Endothelial cell of umbilical vein (primary cell): Measurements from ENCODE around the gene SLC2A1. TPM values are rescaled to one million over a fixed set of nuclear protein-coding genes. Genes with fewer than 3 reads are reported as not detected.
A peak's percentile ranks its signal among the peaks of the same experiment; 100 is the strongest.

Experiments
- BruUV-seq: library from RNA; stranded (reverse); fragments of 400-500 nt; replicated peaks from 2 replicates; lab custom pipeline; 2021; lab: Mats Ljungman, UMichigan
- CTCF ChIA-PET: fragments of 300-600, 350-600 bp; sonication (Branson Sonifier 250); formaldehyde crosslinking; loops from one replicate; lab custom pipeline; 2021; ENCODE audit warnings: antibody characterized with exemption, inconsistent platforms; lab: Charles Lee
- POLR2A ChIA-PET: fragments of 300-600, 350-600 bp; sonication (Branson Sonifier 250); formaldehyde crosslinking; loops from one replicate; lab custom pipeline; 2021; ENCODE audit warnings: antibody characterized with exemption, inconsistent platforms; lab: Charles Lee
- DNase-seq: peaks from one replicate; pipeline ENCODE4 v3.0.0-alpha.2; 2011; ENCODE audit warnings: low read depth, low spot score
- FAIRE-seq: peaks from 2 replicates; lab custom pipeline; 2011; peaks lifted over from hg19 to GRCh38; lab: Jason Lieb, UNC
- H2AFZ ChIP-seq: 2 replicates; pipeline ENCODE4 v1.6.0; 2012; ENCODE audit warnings: low read depth, low read length, control low read depth, inconsistent platforms
- H3K27ac ChIP-seq: 2 replicates; pipeline ENCODE4 v1.5.1; 2011; ENCODE audit warnings: low read depth, mild to moderate bottlenecking, control low read depth, low read length, moderate library complexity; ENCODE audit not compliant: insufficient read depth
- H3K27me3 ChIP-seq, 2 experiments: 2 replicates each; pipeline versions ENCODE4 v1.6.0 to v1.6.1; 2011; ENCODE audit warnings: low read length in 2 of 2, mixed read lengths in 1 of 2; ENCODE audit not compliant: control insufficient read depth in 2 of 2, insufficient read depth in 2 of 2
- H3K36me3 ChIP-seq, 2 experiments: 2 replicates in 1 of 2; 3 replicates in 1 of 2; pipeline ENCODE4 v1.5.1; 2011; ENCODE audit warnings: low read length in 2 of 2, mild to moderate bottlenecking in 1 of 2, moderate library complexity in 1 of 2; ENCODE audit not compliant: control insufficient read depth in 2 of 2, insufficient read depth in 2 of 2; ENCODE audit errors: extremely low read depth in 1 of 2
- H3K4me1 ChIP-seq: 3 replicates; pipeline ENCODE4 v1.5.1; 2011; ENCODE audit warnings: mild to moderate bottlenecking, low read length; ENCODE audit not compliant: control insufficient read depth, insufficient read depth; ENCODE audit errors: extremely low read depth
- H3K4me2 ChIP-seq: 2 replicates; pipeline ENCODE4 v1.6.1; 2011; ENCODE audit warnings: low read length, control low read depth, mixed read lengths; ENCODE audit not compliant: insufficient read depth
- H3K4me3 ChIP-seq, 3 experiments: fragments of 200-600 bp in 1 of 3; sonication (generic), shearing (Covaris generic) in 1 of 3; replicated peaks in 1 of 3; 2 replicates each; pipeline ENCODE4 v1.5.1; 2011 to 2016; ENCODE audit warnings: control low read depth in 3 of 3, low read length in 3 of 3, mild to moderate bottlenecking in 2 of 3, inconsistent platforms in 1 of 3, low read depth in 1 of 3, moderate library complexity in 1 of 3; ENCODE audit not compliant: insufficient read depth in 1 of 3
- H3K79me2 ChIP-seq: 2 replicates; pipeline ENCODE4 v1.6.0; 2012; ENCODE audit warnings: low read length, inconsistent platforms; ENCODE audit not compliant: control insufficient read depth, insufficient read depth
- H3K9ac ChIP-seq: replicated peaks from 2 replicates; pipeline ENCODE3; 2011; ENCODE audit warnings: low read length, control low read depth; ENCODE audit not compliant: insufficient read depth; ENCODE audit errors: extremely low read depth
- H3K9me1 ChIP-seq: replicated peaks from 3 replicates; pipeline ENCODE4 v1.6.0; 2011; ENCODE audit warnings: mild to moderate bottlenecking, low read length; ENCODE audit not compliant: control insufficient read depth, insufficient read depth; ENCODE audit errors: extremely low read depth
- H3K9me3 ChIP-seq: replicated peaks from 2 replicates; pipeline ENCODE4 v1.5.1; 2012; ENCODE audit warnings: low read length, inconsistent platforms; ENCODE audit not compliant: control insufficient read depth, insufficient read depth
- H4K20me1 ChIP-seq: replicated peaks from 2 replicates; pipeline ENCODE3; 2011; ENCODE audit warnings: mild to moderate bottlenecking, low read length; ENCODE audit not compliant: control insufficient read depth, insufficient read depth; ENCODE audit errors: extremely low read depth
- GATA2 ChIP-seq: IDR thresholded peaks from 2 replicates; pipeline ENCODE4 v1.7.0; 2011; ENCODE audit warnings: low read depth, mild to moderate bottlenecking, moderate library complexity, mixed read lengths, low read length; ENCODE audit not compliant: insufficient read length, insufficient read depth
- MAX ChIP-seq: IDR thresholded peaks from 2 replicates; pipeline ENCODE4 v1.6.1; 2011; ENCODE audit not compliant: insufficient read depth, insufficient read length
- POLR2A ChIP-seq: IDR thresholded peaks from 2 replicates; pipeline ENCODE4 v1.6.1; 2012; ENCODE audit warnings: low read depth, mild to moderate bottlenecking, control low read depth, low read length
- POLR2AphosphoS5 ChIP-seq: IDR thresholded peaks from 2 replicates; pipeline ENCODE4 v1.6.1; 2012; ENCODE audit warnings: low read depth, mild to moderate bottlenecking, control low read depth, low read length, moderate library complexity; ENCODE audit not compliant: insufficient read depth
- dilution Hi-C: fragments of 300-500 bp; cut with MboI; formaldehyde crosslinking; loops from one replicate; pipeline ENCODE4 v1.15.0; 2019; ENCODE audit warnings: low sequenced_read_pairs; ENCODE audit not compliant: extremely low pct_ligation_motif_present
- intact Hi-C: fragments of 100-400 bp; cut with micrococcal nuclease; formaldehyde crosslinking; loops from one replicate; pipeline ENCODE4 v1.10.0; 2022
- polyA plus RNA-seq, 4 experiments: library from polyadenylated mRNA; depleted of rRNA in 3 of 4; stranded (reverse) in 3 of 4; unstranded in 1 of 4; fragments of >200 nt; gene quantifications; 2 replicates each; pipeline versions ENCODE4 v1.2.1 to v1.2.3, GENCODE V29; 2011 to 2012; ENCODE audit warnings: missing spikeins in 1 of 4
- total RNA-seq: library from RNA; stranded (reverse); gene quantifications from 2 replicates; pipeline ENCODE4 v1.2.3, GENCODE V29; 2021
- TF ChIP-seq, protein P1 (sequence below), 2 donors: IDR thresholded peaks; 1 replicate in 1 of 2; 2 replicates in 1 of 2; pipeline ENCODE4 v1.5.1; 2011; ENCODE audit warnings: low read length in 2 of 2, mild to moderate bottlenecking in 2 of 2, moderate library complexity in 2 of 2, control low read depth in 1 of 2, inconsistent platforms in 1 of 2, low read depth in 1 of 2; ENCODE audit not compliant: insufficient read depth in 1 of 2; ENCODE audit errors: extremely low read depth in 1 of 2

Gene SLC2A1
- total and polyA plus RNA-seq, 2 donors (not counting 3 experiments of a cell fraction or from before 2014, with no cell fraction given) = 42.2 to 46.5 TPM

DNA sequence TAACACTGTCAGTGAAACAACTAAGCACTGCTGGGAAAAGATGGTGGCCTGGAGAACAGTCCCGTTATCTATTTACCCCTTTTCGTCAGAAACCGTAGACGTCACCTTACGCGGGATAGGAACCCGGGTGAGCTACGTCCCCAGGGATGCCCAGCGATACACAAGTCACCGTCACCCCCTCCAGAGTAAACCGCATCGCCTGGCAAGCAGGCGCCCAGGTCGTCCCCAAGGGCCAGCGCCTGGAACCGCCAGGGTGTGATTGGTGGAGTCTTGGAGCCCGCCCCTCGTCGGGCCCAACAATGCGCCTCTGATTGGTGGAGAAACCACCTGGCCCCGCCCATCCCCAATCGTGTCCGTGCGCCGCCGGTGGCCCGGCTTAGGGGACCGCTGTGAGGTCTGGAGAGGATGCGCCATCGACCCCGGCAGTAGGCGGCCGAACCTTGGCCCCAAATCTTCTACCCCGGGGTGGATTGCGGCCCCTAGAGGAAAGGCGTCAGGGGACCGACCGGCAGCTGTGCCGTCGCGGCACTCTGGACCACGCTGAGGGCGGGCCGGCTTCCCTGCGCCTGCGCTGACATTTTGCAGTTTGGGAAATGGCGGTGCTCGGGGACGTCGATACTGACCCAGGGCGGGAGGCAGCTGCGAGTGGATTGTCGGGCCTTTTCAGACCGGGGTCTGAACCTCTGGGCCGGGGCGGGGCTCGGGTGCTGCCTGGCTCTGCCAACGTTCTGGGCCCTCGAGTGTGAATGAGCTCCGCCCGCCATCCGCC is 34.4 kb downstream of the SLC2A1 start:
- dilution Hi-C loops = loop anchor here (25.0 kb wide), 1 partner anchor 138 kb away; no protein-coding TSS in a partner anchor
- BruUV-seq = TSS peak; percentile 27

More for the DNA sequence above, 34.4 kb downstream of the SLC2A1 start:
- Histone ChIP-seq H3K9me3 (no peaks in the 10 kb centered on the region), H3K4me2 (peak overlapping the region; percentile 94), H3K9ac (peak overlapping the region; percentile 91), H3K27ac (peak overlapping the region; percentile 75), H3K4me1 (peaks cover 10% of the 10 kb centered on the region), H3K36me3 (peaks cover 3 to 23% of the 10 kb centered on the region in 2 experiments), H4K20me1 (no peaks in the 10 kb centered on the region), H3K4me3 (peak overlapping the region; percentile 63 to 87 (median 81)), H3K9me1 (no peaks in the 10 kb centered on the region), H2AFZ (peak overlapping the region; percentile 91), H3K79me2 (no peaks in the 10 kb centered on the region), H3K27me3 (no peaks in the 10 kb centered on the region)
- peak; percentile 91 for DNase-seq
- CTCF ChIA-PET = interaction anchor here (0.9 to 16.3 kb wide), 10 partner anchors 11 to 158 kb away, joined by 3 to 1298 read pairs (median 7); partner anchors contain the start of genes C1orf50 and P3H1
- peak; percentile 93 for FAIRE-seq
- POLR2A ChIA-PET = no interaction called here
- no peak for TF ChIP-seq MAX
- TF ChIP-seq, protein P1, sequence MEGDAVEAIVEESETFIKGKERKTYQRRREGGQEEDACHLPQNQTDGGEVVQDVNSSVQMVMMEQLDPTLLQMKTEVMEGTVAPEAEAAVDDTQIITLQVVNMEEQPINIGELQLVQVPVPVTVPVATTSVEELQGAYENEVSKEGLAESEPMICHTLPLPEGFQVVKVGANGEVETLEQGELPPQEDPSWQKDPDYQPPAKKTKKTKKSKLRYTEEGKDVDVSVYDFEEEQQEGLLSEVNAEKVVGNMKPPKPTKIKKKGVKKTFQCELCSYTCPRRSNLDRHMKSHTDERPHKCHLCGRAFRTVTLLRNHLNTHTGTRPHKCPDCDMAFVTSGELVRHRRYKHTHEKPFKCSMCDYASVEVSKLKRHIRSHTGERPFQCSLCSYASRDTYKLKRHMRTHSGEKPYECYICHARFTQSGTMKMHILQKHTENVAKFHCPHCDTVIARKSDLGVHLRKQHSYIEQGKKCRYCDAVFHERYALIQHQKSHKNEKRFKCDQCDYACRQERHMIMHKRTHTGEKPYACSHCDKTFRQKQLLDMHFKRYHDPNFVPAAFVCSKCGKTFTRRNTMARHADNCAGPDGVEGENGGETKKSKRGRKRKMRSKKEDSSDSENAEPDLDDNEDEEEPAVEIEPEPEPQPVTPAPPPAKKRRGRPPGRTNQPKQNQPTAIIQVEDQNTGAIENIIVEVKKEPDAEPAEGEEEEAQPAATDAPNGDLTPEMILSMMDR (IDR thresholded peaks at IDR 0.05; ENCODE audit: extremely low read depth in 1 of 2, insufficient read depth in 1 of 2, low read depth in 1 of 2, low read length in 2 of 2) = no peak
- TF ChIP-seq GATA2 = no peak
- peak; percentile 89 for TF ChIP-seq POLR2AphosphoS5
- TF ChIP-seq POLR2A = peak; percentile 85
- intact Hi-C loops = loop anchor here (1.0 to 5.0 kb wide), 3 partner anchors 17 to 157 kb away; partner anchors contain the start of genes C1orf50, P3H1 and SLC2A1
